HEK293 (cell line): ENCODE measurements around the gene SLK.

Source experiments
- ELK4 ChIP-seq: IDR thresholded peaks from 2 replicates; pipeline ENCODE4 v1.6.1; 2011; ENCODE audit warnings: mild to moderate bottlenecking, low read depth, low read length, borderline replicate concordance
- SCRT1 ChIP-seq: fragments of 450-650 bp; formaldehyde crosslinking; IDR thresholded peaks from 2 replicates; pipeline ENCODE4 v1.5.1; 2016; ENCODE audit warnings: missing biosample characterization, missing genetic modification characterization, borderline replicate concordance
- SCRT2 ChIP-seq: fragments of 450-650 bp; formaldehyde crosslinking; IDR thresholded peaks from 2 replicates; pipeline ENCODE4 v1.5.1; 2016; ENCODE audit warnings: missing biosample characterization, missing genetic modification characterization
- ZNF146 ChIP-seq: fragments of 450-650 bp; formaldehyde crosslinking; IDR thresholded peaks from 2 replicates; pipeline ENCODE4 v1.5.1; 2016; ENCODE audit warnings: missing biosample characterization, missing genetic modification characterization
- ZNF24 ChIP-seq: fragments of 450-650 bp; formaldehyde crosslinking; IDR thresholded peaks from 2 replicates; pipeline ENCODE4 v1.5.1; 2016; ENCODE audit warnings: missing biosample characterization, missing genetic modification characterization
- ZNF248 ChIP-seq: fragments of 450-650 bp; formaldehyde crosslinking; IDR thresholded peaks from 2 replicates; pipeline ENCODE4 v1.5.1; 2017; ENCODE audit warnings: missing biosample characterization, missing genetic modification characterization
- ZNF341 ChIP-seq: fragments of 450-650 bp; formaldehyde crosslinking; IDR thresholded peaks from 2 replicates; pipeline ENCODE4; 2016; ENCODE audit warnings: low read depth, missing biosample characterization, missing genetic modification characterization
- ZNF768 ChIP-seq: fragments of 450-650 bp; formaldehyde crosslinking; IDR thresholded peaks from 2 replicates; pipeline ENCODE4 v1.5.1; 2018; ENCODE audit warnings: missing biosample characterization, mild to moderate bottlenecking, missing genetic modification characterization

GRCh38 chr10:104002911-104003310 is 36.0 kb downstream of the SLK start:
- TF ChIP-seq ZNF768 (tag by site-specific recombination) (no peak), ELK4 (no peak), ZNF146 (tag by site-specific recombination) (no peak), SCRT2 (tag by site-specific recombination) (no peak), ZNF341 (tag by site-specific recombination) (no peak), ZNF24 (no peak), SCRT1 (no peak), ZNF248 (no peak)
